ENCODE results near the gene USP46. TPM values are rescaled to one million over a fixed set of nuclear protein-coding genes. Genes with fewer than 3 reads are reported as not detected.

The USP46 gene
- total and polyA plus RNA-seq, 2 of the 4 experiments (the other 2 are of a cell fraction) = 9.3 to 15.4 TPM

DNA sequence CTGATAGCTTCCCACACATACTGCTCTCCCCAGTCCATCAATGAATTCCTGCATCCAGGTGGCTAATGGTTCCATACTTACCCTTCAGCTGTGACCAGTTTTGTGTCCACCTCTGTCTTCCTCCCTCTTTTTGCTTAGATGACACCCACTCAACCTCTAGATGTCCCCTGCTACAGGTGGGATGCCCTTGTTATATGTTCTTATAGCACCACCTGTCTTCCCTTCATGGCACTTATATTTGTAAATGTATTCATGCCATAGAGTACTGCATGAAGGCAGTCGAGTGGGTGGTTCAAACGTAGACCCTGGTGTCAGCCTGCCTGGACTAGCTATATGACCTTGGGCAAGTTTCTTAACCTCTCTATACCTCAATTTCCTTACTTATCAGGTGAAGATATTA is 6.5 kb upstream of the USP46 start:
- Histone ChIP-seq H3K36me3 (ENCODE audit: control insufficient read depth, insufficient read depth, low read length) (no peaks in the 10 kb centered on the region), H2AK5ac (ENCODE audit: low read depth, low read length) (no peak overlapping the region), H3K4me3 (ENCODE audit: insufficient read depth, low read depth, low read length) (no peak overlapping the region), H3K9me3 (ENCODE audit: control insufficient read depth, insufficient read depth, low read length) (no peaks in the 10 kb centered on the region; the same call in 1 of the 2 replicates), H3K9ac (ENCODE audit: low read depth, low read length) (no peak overlapping the region), H3K18ac (ENCODE audit: low read depth, low read length) (no peak overlapping the region), H3K4ac (ENCODE audit: low read depth, low read length) (no peak overlapping the region), H3K79me1 (ENCODE audit: low read depth in 1 of 2, low read length in 2 of 2) (peaks cover 2 to 3% of the 10 kb centered on the region in 2 experiments; a peak in 2 of 4 replicates), H2BK5ac (ENCODE audit: low read depth, low read length, poor library complexity, severe bottlenecking) (no peak overlapping the region), H3K23ac (ENCODE audit: low read depth, low read length) (no peak overlapping the region), H2BK120ac (ENCODE audit: low read depth, low read length) (no peak overlapping the region), H4K20me1 (ENCODE audit: insufficient read depth, low read length) (no peaks in the 10 kb centered on the region), H3K4me1 (ENCODE audit: control insufficient read depth, insufficient read depth, low read length) (no peaks in the 10 kb centered on the region), H3K4me2 (ENCODE audit: low read depth, low read length) (no peak overlapping the region), H2AFZ (replicated peaks; ENCODE audit: low read length, poor library complexity) (no peak overlapping the region), H2BK20ac (ENCODE audit: low read depth, low read length) (no peak overlapping the region), H2AK9ac (replicated peaks; ENCODE audit: low read depth, low read length, poor library complexity) (no peak overlapping the region), H3K14ac (replicated peaks; ENCODE audit: low read depth, low read length) (no peak overlapping the region), H3K27me3 (ENCODE audit: control insufficient read depth, insufficient read depth, low read length) (no peaks in the 10 kb centered on the region; the same call in 1 of the 2 replicates), H3K56ac (ENCODE audit: extremely low read depth, insufficient read depth, low read length) (no peak overlapping the region), H4K91ac (ENCODE audit: insufficient read depth, low read depth, low read length) (no peak overlapping the region), H2BK15ac (ENCODE audit: low read depth, low read length) (no peak overlapping the region), H4K8ac (ENCODE audit: low read depth in 2 of 2, low read length in 2 of 2) (no peak overlapping the region), H3K27ac (ENCODE audit: insufficient read depth, low read length) (no peak overlapping the region), H4K5ac (ENCODE audit: low read depth, low read length) (no peak overlapping the region), H3K9me1 (ENCODE audit: insufficient read depth, low read length) (no peaks in the 10 kb centered on the region)
- in situ Hi-C loops (cut with MboI; ENCODE audit: low sequenced_read_pairs) (loop anchor here (10.0 kb wide), 1 partner anchor 291 kb away; no protein-coding TSS in a partner anchor), intact Hi-C loops (cut with micrococcal nuclease) (no loop called here), dilution Hi-C loops (cut with HindIII; ENCODE audit: low sequenced_read_pairs, unreplicated experiment) (no loop called here)
- WGBS, 2 experiments (ENCODE audit: extremely low coverage in 2 of 2, insufficient read length in 1 of 2) = no CpG with 5 or more reads among the region's 2 CpGs
- ChIA-PET CTCF (no interaction called here), POLR2A (ENCODE audit: unreplicated experiment) (interaction anchor here (0.6 kb wide), 1 partner anchor 39 kb away, joined by 5 read pairs; no protein-coding TSS in a partner anchor)
- TF ChIP-seq SMC3 (IDR thresholded peaks at IDR 0.05; ENCODE audit: low read depth, low read length) (peak; percentile 26; the same call in 1 of the 2 replicates), RAD21 (IDR thresholded peaks at IDR 0.05; ENCODE audit: low read length) (peak; percentile 46)
- TF ChIP-seq, protein P1, sequence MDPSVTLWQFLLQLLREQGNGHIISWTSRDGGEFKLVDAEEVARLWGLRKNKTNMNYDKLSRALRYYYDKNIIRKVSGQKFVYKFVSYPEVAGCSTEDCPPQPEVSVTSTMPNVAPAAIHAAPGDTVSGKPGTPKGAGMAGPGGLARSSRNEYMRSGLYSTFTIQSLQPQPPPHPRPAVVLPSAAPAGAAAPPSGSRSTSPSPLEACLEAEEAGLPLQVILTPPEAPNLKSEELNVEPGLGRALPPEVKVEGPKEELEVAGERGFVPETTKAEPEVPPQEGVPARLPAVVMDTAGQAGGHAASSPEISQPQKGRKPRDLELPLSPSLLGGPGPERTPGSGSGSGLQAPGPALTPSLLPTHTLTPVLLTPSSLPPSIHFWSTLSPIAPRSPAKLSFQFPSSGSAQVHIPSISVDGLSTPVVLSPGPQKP (IDR thresholded peaks at IDR 0.05; ENCODE audit: borderline replicate concordance, low read depth, low read length) = no peak
- TF ChIP-seq, protein P2, sequence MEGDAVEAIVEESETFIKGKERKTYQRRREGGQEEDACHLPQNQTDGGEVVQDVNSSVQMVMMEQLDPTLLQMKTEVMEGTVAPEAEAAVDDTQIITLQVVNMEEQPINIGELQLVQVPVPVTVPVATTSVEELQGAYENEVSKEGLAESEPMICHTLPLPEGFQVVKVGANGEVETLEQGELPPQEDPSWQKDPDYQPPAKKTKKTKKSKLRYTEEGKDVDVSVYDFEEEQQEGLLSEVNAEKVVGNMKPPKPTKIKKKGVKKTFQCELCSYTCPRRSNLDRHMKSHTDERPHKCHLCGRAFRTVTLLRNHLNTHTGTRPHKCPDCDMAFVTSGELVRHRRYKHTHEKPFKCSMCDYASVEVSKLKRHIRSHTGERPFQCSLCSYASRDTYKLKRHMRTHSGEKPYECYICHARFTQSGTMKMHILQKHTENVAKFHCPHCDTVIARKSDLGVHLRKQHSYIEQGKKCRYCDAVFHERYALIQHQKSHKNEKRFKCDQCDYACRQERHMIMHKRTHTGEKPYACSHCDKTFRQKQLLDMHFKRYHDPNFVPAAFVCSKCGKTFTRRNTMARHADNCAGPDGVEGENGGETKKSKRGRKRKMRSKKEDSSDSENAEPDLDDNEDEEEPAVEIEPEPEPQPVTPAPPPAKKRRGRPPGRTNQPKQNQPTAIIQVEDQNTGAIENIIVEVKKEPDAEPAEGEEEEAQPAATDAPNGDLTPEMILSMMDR (conservative IDR thresholded peaks at IDR 0.05; ENCODE audit: low read depth, low read length) = peak; percentile 28; the same call in 1 of the 2 replicates
- no peak for ATAC-seq (ENCODE audit: low read depth)
- no TSS peak for BruUV-seq (replicated peaks)
- no peak for DNase-seq
